Nephron (organoid): Measurements from ENCODE around the gene ADAMTS12.

ENCODE experiments used
- H3K27ac Mint-ChIP-seq, 3 experiments: 2 replicates each; pipeline ENCODE4 v1.8.0; 2020; ENCODE audit warnings: mixed read lengths in 3 of 3, mild to moderate bottlenecking in 2 of 3, moderate library complexity in 1 of 3
- H3K27me3 Mint-ChIP-seq: 2 replicates; pipeline ENCODE4 v1.8.0; 2021; ENCODE audit warnings: low read depth, mild to moderate bottlenecking, moderate library complexity, mixed read lengths
- H3K36me3 Mint-ChIP-seq: 2 replicates; pipeline ENCODE4 v1.8.0; 2020; ENCODE audit warnings: low read depth, mixed read lengths
- H3K4me1 Mint-ChIP-seq: 2 replicates; pipeline ENCODE4 v1.8.0; 2020; ENCODE audit warnings: mixed read lengths
- H3K4me3 Mint-ChIP-seq, 3 experiments: 2 replicates each; pipeline ENCODE4 v1.8.0; 2020; ENCODE audit warnings: mild to moderate bottlenecking in 3 of 3, mixed read lengths in 3 of 3, moderate library complexity in 2 of 3
- H3K9me3 Mint-ChIP-seq: 2 replicates; pipeline ENCODE4 v1.8.0; 2020; ENCODE audit warnings: mixed read lengths
- CTCF ChIP-seq, 3 experiments: fragments of 200-600 bp; sonication (generic); IDR thresholded peaks; one replicate each; pipeline ENCODE4 v1.5.0; 2021; ENCODE audit warnings: antibody characterized with exemption in 3 of 3; ENCODE audit not compliant: unreplicated experiment in 3 of 3

Gene ADAMTS12

GRCh38 chr5:33848554-33848953 is 43.2 kb downstream of the ADAMTS12 start:
- Mint-ChIP-seq H3K9me3 (no peaks in the 10 kb centered on the region), H3K27ac (no peak overlapping the region), H3K36me3 (no peaks in the 10 kb centered on the region), H3K4me3 (no peak overlapping the region), H3K27me3 (no peaks in the 10 kb centered on the region), H3K4me1 (peaks cover 22% of the 10 kb centered on the region)
- no peak for TF ChIP-seq CTCF (IDR thresholded peaks at IDR 0.05; ENCODE audit: unreplicated experiment in 3 of 3)

GRCh38 chr5:33846851-33847250 is 44.9 kb downstream of the ADAMTS12 start:
- no peak overlapping the region for H3K27ac Mint-ChIP-seq
- no peak overlapping the region for H3K4me3 Mint-ChIP-seq

GRCh38 chr5:33843579-33843978 is 48.2 kb downstream of the ADAMTS12 start:
- Mint-ChIP-seq H3K4me3 (no peak overlapping the region), H3K27ac (no peak overlapping the region), H3K27me3 (no peaks in the 10 kb centered on the region), H3K36me3 (no peaks in the 10 kb centered on the region), H3K9me3 (no peaks in the 10 kb centered on the region), H3K4me1 (no peaks in the 10 kb centered on the region)
- TF ChIP-seq CTCF (IDR thresholded peaks at IDR 0.05; ENCODE audit: unreplicated experiment in 3 of 3): no peak

More at GRCh38 chr5:33846851-33847250, 44.9 kb downstream of the ADAMTS12 start:
- H3K4me1 Mint-ChIP-seq: peaks cover 5% of the 10 kb centered on the region
- H3K27me3 Mint-ChIP-seq: no peaks in the 10 kb centered on the region
- H3K36me3 Mint-ChIP-seq: no peaks in the 10 kb centered on the region
- H3K9me3 Mint-ChIP-seq: no peaks in the 10 kb centered on the region
- TF ChIP-seq CTCF (IDR thresholded peaks at IDR 0.05; ENCODE audit: unreplicated experiment in 3 of 3): no peak

- no peak overlapping the region for H3K4me3 Mint-ChIP-seq
These were observed 49.3 kb downstream of the ADAMTS12 start for GRCh38 chr5:33842456-33842855.

GRCh38 chr5:33841891-33842290 is 49.9 kb downstream of the ADAMTS12 start:
- no peaks in the 10 kb centered on the region for H3K9me3 Mint-ChIP-seq
- TF ChIP-seq CTCF (IDR thresholded peaks at IDR 0.05; ENCODE audit: unreplicated experiment in 3 of 3): no peak
- H3K4me3 Mint-ChIP-seq: no peak overlapping the region
- H3K4me1 Mint-ChIP-seq: no peaks in the 10 kb centered on the region
- no peak overlapping the region for H3K27ac Mint-ChIP-seq
- no peaks in the 10 kb centered on the region for H3K36me3 Mint-ChIP-seq
- no peaks in the 10 kb centered on the region for H3K27me3 Mint-ChIP-seq

More at GRCh38 chr5:33842456-33842855, 49.3 kb downstream of the ADAMTS12 start:
- TF ChIP-seq CTCF (IDR thresholded peaks at IDR 0.05; ENCODE audit: unreplicated experiment in 3 of 3): no peak
- no peaks in the 10 kb centered on the region for H3K4me1 Mint-ChIP-seq
- no peaks in the 10 kb centered on the region for H3K27me3 Mint-ChIP-seq
- no peaks in the 10 kb centered on the region for H3K9me3 Mint-ChIP-seq
- H3K36me3 Mint-ChIP-seq: no peaks in the 10 kb centered on the region
- H3K27ac Mint-ChIP-seq: no peak overlapping the region

GRCh38 chr5:33840927-33841547 is 50.8 kb downstream of the ADAMTS12 start:
- Mint-ChIP-seq H3K4me3 (no peak overlapping the region), H3K36me3 (no peaks in the 10 kb centered on the region), H3K9me3 (no peaks in the 10 kb centered on the region), H3K27me3 (no peaks in the 10 kb centered on the region), H3K27ac (no peak overlapping the region), H3K4me1 (no peaks in the 10 kb centered on the region)
- TF ChIP-seq CTCF (IDR thresholded peaks at IDR 0.05; ENCODE audit: unreplicated experiment in 3 of 3): no peak
